Measurements from ENCODE around the gene NMNAT2.

DNA sequence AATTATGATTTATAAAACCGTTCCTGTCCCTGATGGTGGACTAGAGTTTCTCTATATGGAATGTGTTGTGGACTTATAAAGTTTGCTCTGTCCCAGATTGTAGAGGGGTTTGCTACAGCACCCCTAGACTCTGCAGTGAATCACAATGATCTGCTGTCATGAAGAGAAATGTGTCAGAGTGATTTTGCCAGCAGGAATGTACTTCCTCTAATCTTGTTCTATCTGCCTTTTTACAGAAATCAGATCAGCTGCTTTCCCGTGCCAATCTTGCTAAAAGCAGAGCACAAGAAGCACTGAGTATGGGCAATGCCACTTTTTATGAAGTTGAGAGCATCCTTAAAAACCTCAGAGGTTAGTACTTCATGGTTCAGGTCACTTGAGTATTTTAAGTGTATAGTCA is 180.1 kb downstream of the NMNAT2 start:
- TF ChIP-seq, protein P1, sequence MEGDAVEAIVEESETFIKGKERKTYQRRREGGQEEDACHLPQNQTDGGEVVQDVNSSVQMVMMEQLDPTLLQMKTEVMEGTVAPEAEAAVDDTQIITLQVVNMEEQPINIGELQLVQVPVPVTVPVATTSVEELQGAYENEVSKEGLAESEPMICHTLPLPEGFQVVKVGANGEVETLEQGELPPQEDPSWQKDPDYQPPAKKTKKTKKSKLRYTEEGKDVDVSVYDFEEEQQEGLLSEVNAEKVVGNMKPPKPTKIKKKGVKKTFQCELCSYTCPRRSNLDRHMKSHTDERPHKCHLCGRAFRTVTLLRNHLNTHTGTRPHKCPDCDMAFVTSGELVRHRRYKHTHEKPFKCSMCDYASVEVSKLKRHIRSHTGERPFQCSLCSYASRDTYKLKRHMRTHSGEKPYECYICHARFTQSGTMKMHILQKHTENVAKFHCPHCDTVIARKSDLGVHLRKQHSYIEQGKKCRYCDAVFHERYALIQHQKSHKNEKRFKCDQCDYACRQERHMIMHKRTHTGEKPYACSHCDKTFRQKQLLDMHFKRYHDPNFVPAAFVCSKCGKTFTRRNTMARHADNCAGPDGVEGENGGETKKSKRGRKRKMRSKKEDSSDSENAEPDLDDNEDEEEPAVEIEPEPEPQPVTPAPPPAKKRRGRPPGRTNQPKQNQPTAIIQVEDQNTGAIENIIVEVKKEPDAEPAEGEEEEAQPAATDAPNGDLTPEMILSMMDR (conservative IDR thresholded peaks at IDR 0.05; ENCODE audit: low read depth, low read length): no peak
- TF ChIP-seq RFX5 (IDR thresholded peaks at IDR 0.05; ENCODE audit: low read depth, low read length): no peak

Data from IMR-90 (cell line).